ENCODE data around the gene DHDDS.

The DHDDS gene

GRCh38 chr1:26389604-26390247 is 42.4 kb upstream of the DHDDS start:
- TF ChIP-seq FOXK2 (IDR thresholded peaks at IDR 0.05) (no peak), ZNF384 (IDR thresholded peaks at IDR 0.05) (no peak), SP1 (IDR thresholded peaks at IDR 0.05) (no peak), HDGF (IDR thresholded peaks at IDR 0.05; ENCODE audit: borderline replicate concordance) (no peak), FOXA1 (IDR thresholded peaks at IDR 0.05) (no peak), TARDBP (IDR thresholded peaks at IDR 0.05) (no peak)
- TF ChIP-seq, protein P1, sequence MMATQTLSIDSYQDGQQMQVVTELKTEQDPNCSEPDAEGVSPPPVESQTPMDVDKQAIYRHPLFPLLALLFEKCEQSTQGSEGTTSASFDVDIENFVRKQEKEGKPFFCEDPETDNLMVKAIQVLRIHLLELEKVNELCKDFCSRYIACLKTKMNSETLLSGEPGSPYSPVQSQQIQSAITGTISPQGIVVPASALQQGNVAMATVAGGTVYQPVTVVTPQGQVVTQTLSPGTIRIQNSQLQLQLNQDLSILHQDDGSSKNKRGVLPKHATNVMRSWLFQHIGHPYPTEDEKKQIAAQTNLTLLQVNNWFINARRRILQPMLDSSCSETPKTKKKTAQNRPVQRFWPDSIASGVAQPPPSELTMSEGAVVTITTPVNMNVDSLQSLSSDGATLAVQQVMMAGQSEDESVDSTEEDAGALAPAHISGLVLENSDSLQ (IDR thresholded peaks at IDR 0.05), result no peak
- CTCF ChIA-PET, result interaction anchor here (0.8 kb wide), 1 partner anchor 20 kb away, joined by 7 read pairs; no protein-coding TSS in a partner anchor
- POLR2A ChIA-PET, result no interaction called here
- no peak for DNase-seq (ENCODE audit: extremely low spot score)

GRCh38 chr1:26391450-26391849 is 40.7 kb upstream of the DHDDS start:
- POLR2A ChIA-PET, result no interaction called here
- peak; percentile 42 for DNase-seq (ENCODE audit: extremely low spot score)
- TF ChIP-seq ZNF384 (IDR thresholded peaks at IDR 0.05), result no peak
- TF ChIP-seq CTBP1 (IDR thresholded peaks at IDR 0.05; ENCODE audit: borderline replicate concordance), result no peak
- TF ChIP-seq SP1 (IDR thresholded peaks at IDR 0.05), result no peak
- no peak for TF ChIP-seq ELF4 (IDR thresholded peaks at IDR 0.05)
- TF ChIP-seq, protein P1 (IDR thresholded peaks at IDR 0.05), result no peak
- no peak for TF ChIP-seq LEF1 (IDR thresholded peaks at IDR 0.05; ENCODE audit: borderline replicate concordance)
- TF ChIP-seq BHLHE40 (IDR thresholded peaks at IDR 0.05; ENCODE audit: borderline replicate concordance), result no peak
- no peak for TF ChIP-seq HDGF (IDR thresholded peaks at IDR 0.05; ENCODE audit: borderline replicate concordance)
- no peak for TF ChIP-seq FOXM1 (IDR thresholded peaks at IDR 0.05; ENCODE audit: borderline replicate concordance)
- TF ChIP-seq ARNT (IDR thresholded peaks at IDR 0.05), result no peak
- no peak for TF ChIP-seq FOXK2 (IDR thresholded peaks at IDR 0.05)
- no peak for TF ChIP-seq TARDBP (IDR thresholded peaks at IDR 0.05)
- TF ChIP-seq SUZ12 (IDR thresholded peaks at IDR 0.05), result no peak
- no peak for TF ChIP-seq FOXA1 (IDR thresholded peaks at IDR 0.05)
- TF ChIP-seq NFRKB (IDR thresholded peaks at IDR 0.05), result no peak
- TF ChIP-seq L3MBTL2 (conservative IDR thresholded peaks at IDR 0.05), result no peak
- CTCF ChIA-PET, result interaction anchor here (0.6 to 2.4 kb wide), 5 partner anchors 26 to 246 kb away, joined by 3 to 19 read pairs (median 7); no protein-coding TSS in a partner anchor

GRCh38 chr1:26395754-26396153 is 36.4 kb upstream of the DHDDS start:
- no peak for DNase-seq (ENCODE audit: extremely low spot score)
- TF ChIP-seq FOXK2 (IDR thresholded peaks at IDR 0.05), result no peak
- no peak for TF ChIP-seq FOXM1 (IDR thresholded peaks at IDR 0.05; ENCODE audit: borderline replicate concordance)
- TF ChIP-seq ELF4 (IDR thresholded peaks at IDR 0.05), result no peak
- TF ChIP-seq NFRKB (IDR thresholded peaks at IDR 0.05), result no peak
- no peak for TF ChIP-seq TARDBP (IDR thresholded peaks at IDR 0.05)
- TF ChIP-seq ARNT (IDR thresholded peaks at IDR 0.05), result no peak
- no peak for TF ChIP-seq LEF1 (IDR thresholded peaks at IDR 0.05; ENCODE audit: borderline replicate concordance)
- TF ChIP-seq, protein P1 (IDR thresholded peaks at IDR 0.05), result no peak
- TF ChIP-seq SP1 (IDR thresholded peaks at IDR 0.05), result no peak
- no peak for TF ChIP-seq FOXA1 (IDR thresholded peaks at IDR 0.05)
- no peak for TF ChIP-seq CTBP1 (IDR thresholded peaks at IDR 0.05; ENCODE audit: borderline replicate concordance)
- no peak for TF ChIP-seq BHLHE40 (IDR thresholded peaks at IDR 0.05; ENCODE audit: borderline replicate concordance)
- ChIA-PET CTCF (interaction anchor here (0.7 to 1.5 kb wide), 4 partner anchors 11 to 67 kb away, joined by 3 to 9 read pairs (median 4); no protein-coding TSS in a partner anchor), POLR2A (no interaction called here)

DNA sequence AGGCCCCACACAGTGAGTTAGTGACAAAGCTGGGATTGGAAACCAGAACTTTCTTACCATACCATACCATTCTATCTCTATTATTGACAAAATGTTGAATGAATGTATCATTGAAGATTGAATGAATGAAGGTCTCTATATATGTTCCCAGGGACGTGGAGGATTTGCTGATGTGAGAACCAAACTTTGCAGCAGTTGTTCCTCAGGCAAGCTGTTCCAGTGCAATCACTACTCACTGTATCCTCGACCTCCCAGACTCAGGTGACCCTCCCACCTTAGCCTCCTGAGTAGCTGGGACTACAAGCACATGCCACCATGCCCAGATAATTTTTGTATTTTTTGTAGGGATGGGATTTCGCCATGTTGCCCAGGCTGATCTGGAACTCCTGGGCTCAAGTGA is 33.1 kb upstream of the DHDDS start:
- ChIA-PET CTCF (interaction anchor here (0.7 to 3.2 kb wide), 2 partner anchors 18 to 230 kb away, joined by 3 to 14 read pairs; no protein-coding TSS in a partner anchor), POLR2A (no interaction called here)
- TF ChIP-seq ELF4 (IDR thresholded peaks at IDR 0.05), result no peak
- no peak for TF ChIP-seq LEF1 (IDR thresholded peaks at IDR 0.05; ENCODE audit: borderline replicate concordance)
- TF ChIP-seq, protein P1 (IDR thresholded peaks at IDR 0.05), result no peak
- TF ChIP-seq HDGF (IDR thresholded peaks at IDR 0.05; ENCODE audit: borderline replicate concordance), result no peak
- no peak for TF ChIP-seq SUZ12 (IDR thresholded peaks at IDR 0.05)
- no peak for TF ChIP-seq NFRKB (IDR thresholded peaks at IDR 0.05)
- TF ChIP-seq L3MBTL2 (conservative IDR thresholded peaks at IDR 0.05), result no peak
- no peak for TF ChIP-seq FOXA1 (IDR thresholded peaks at IDR 0.05)
- TF ChIP-seq TARDBP (IDR thresholded peaks at IDR 0.05), result no peak
- TF ChIP-seq ARNT (IDR thresholded peaks at IDR 0.05), result no peak
- TF ChIP-seq CTBP1 (IDR thresholded peaks at IDR 0.05; ENCODE audit: borderline replicate concordance), result no peak
- TF ChIP-seq SP1 (IDR thresholded peaks at IDR 0.05), result no peak
- TF ChIP-seq BHLHE40 (IDR thresholded peaks at IDR 0.05; ENCODE audit: borderline replicate concordance), result no peak
- no peak for TF ChIP-seq ZNF384 (IDR thresholded peaks at IDR 0.05)
- TF ChIP-seq FOXK2 (IDR thresholded peaks at IDR 0.05), result no peak
- no peak for TF ChIP-seq FOXM1 (IDR thresholded peaks at IDR 0.05; ENCODE audit: borderline replicate concordance)
- no peak for DNase-seq (ENCODE audit: extremely low spot score)

GRCh38 chr1:26401891-26402290 is 30.2 kb upstream of the DHDDS start:
- CTCF ChIA-PET, result interaction anchor here (3.2 kb wide), 1 partner anchor 15 kb away, joined by 14 read pairs; no protein-coding TSS in a partner anchor
- POLR2A ChIA-PET, result no interaction called here
- TF ChIP-seq L3MBTL2 (conservative IDR thresholded peaks at IDR 0.05) (no peak), ARNT (IDR thresholded peaks at IDR 0.05) (no peak)
- no peak for DNase-seq (ENCODE audit: extremely low spot score)

Data from HEK293T (cell line).